Osteocyte (in vitro differentiated cells): ENCODE results near the gene TRAF3IP1. TPM values are rescaled to one million over a fixed set of nuclear protein-coding genes. Genes with fewer than 3 reads are reported as not detected.
A peak's percentile ranks its signal among the peaks of the same experiment; 100 is the strongest.

Source experiments
- DNase-seq: peaks from one replicate; pipeline ENCODE4 v3.0.0; 2021; ENCODE audit warnings: mixed read lengths; ENCODE audit not compliant: unreplicated experiment; ENCODE audit errors: extremely low spot score
- H3K27ac Mint-ChIP-seq: one replicate; pipeline ENCODE4 v1.8.0; 2021; ENCODE audit warnings: mild to moderate bottlenecking, mixed read lengths; ENCODE audit not compliant: unreplicated experiment
- H3K27me3 Mint-ChIP-seq: one replicate; pipeline ENCODE4 v1.8.0; 2021; ENCODE audit warnings: mixed read lengths; ENCODE audit not compliant: unreplicated experiment
- H3K36me3 Mint-ChIP-seq: one replicate; pipeline ENCODE4 v1.8.0; 2021; ENCODE audit warnings: mixed read lengths; ENCODE audit not compliant: unreplicated experiment
- H3K4me1 Mint-ChIP-seq: one replicate; pipeline ENCODE4 v1.8.0; 2021; ENCODE audit warnings: mixed read lengths; ENCODE audit not compliant: unreplicated experiment
- H3K4me3 Mint-ChIP-seq: one replicate; pipeline ENCODE4 v1.8.0; 2021; ENCODE audit warnings: mild to moderate bottlenecking, moderate library complexity, mixed read lengths; ENCODE audit not compliant: unreplicated experiment
- H3K9me3 Mint-ChIP-seq: one replicate; pipeline ENCODE4 v1.8.0; 2021; ENCODE audit warnings: mixed read lengths; ENCODE audit not compliant: unreplicated experiment
- CTCF ChIP-seq: fragments of 200-600 bp; sonication (generic); IDR thresholded peaks from 2 replicates; pipeline ENCODE4 v1.5.0; 2021; ENCODE audit warnings: antibody characterized with exemption, mild to moderate bottlenecking, moderate library complexity
- total RNA-seq: library from RNA; stranded (reverse); gene quantifications from 2 replicates; pipeline ENCODE4 v1.2.1, GENCODE V29; 2021

TRAF3IP1 gene
- total RNA-seq, 1 donor from 2014 or later = 19.4 TPM

GRCh38 chr2:238406221-238406997 lies 86.1 kb downstream of the TRAF3IP1 start:
- no peaks in the 10 kb centered on the region for H3K27me3 Mint-ChIP-seq
- no peak for TF ChIP-seq CTCF
- no peak for DNase-seq
- H3K4me3 Mint-ChIP-seq = no peak overlapping the region
- peaks cover 12% of the 10 kb centered on the region for H3K36me3 Mint-ChIP-seq
- peak overlapping the region; percentile 82 for H3K27ac Mint-ChIP-seq
- peaks cover 22% of the 10 kb centered on the region for H3K4me1 Mint-ChIP-seq
- no peaks in the 10 kb centered on the region for H3K9me3 Mint-ChIP-seq

GRCh38 chr2:238406998-238407285 lies 86.6 kb downstream of the TRAF3IP1 start:
- H3K27ac Mint-ChIP-seq = peak overlapping the region; percentile 82
- H3K27me3 Mint-ChIP-seq = no peaks in the 10 kb centered on the region
- H3K9me3 Mint-ChIP-seq = no peaks in the 10 kb centered on the region
- no peak overlapping the region for H3K4me3 Mint-ChIP-seq
- no peak for TF ChIP-seq CTCF
- no peak for DNase-seq
- H3K36me3 Mint-ChIP-seq = peaks cover 8% of the 10 kb centered on the region
- peaks cover 22% of the 10 kb centered on the region for H3K4me1 Mint-ChIP-seq

DNA sequence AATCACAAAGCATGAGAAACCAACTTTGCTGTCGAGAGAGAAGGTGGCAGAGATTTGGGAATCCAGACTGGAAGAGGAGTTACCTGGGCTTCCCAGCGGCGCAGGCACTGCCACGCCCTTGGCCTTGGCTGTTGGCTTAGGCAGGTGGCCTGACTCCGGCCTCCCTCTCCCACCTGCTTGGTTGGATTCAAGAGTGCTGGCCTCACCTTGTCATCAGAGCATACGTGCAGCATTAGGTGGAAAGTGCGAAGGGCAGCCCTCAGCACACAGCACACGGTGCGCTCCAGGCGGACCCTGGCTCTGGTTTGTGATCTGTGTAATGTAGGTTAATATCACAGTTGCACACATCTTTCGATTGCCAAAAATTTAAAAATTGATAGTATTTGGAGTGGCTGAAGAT lies 87.2 kb downstream of the TRAF3IP1 start:
- Mint-ChIP-seq H3K4me1 (peaks cover 22% of the 10 kb centered on the region), H3K4me3 (no peak overlapping the region), H3K9me3 (no peaks in the 10 kb centered on the region), H3K36me3 (peaks cover 8% of the 10 kb centered on the region), H3K27ac (no peak overlapping the region), H3K27me3 (no peaks in the 10 kb centered on the region)
- DNase-seq = no peak
- TF ChIP-seq CTCF = no peak

DNA sequence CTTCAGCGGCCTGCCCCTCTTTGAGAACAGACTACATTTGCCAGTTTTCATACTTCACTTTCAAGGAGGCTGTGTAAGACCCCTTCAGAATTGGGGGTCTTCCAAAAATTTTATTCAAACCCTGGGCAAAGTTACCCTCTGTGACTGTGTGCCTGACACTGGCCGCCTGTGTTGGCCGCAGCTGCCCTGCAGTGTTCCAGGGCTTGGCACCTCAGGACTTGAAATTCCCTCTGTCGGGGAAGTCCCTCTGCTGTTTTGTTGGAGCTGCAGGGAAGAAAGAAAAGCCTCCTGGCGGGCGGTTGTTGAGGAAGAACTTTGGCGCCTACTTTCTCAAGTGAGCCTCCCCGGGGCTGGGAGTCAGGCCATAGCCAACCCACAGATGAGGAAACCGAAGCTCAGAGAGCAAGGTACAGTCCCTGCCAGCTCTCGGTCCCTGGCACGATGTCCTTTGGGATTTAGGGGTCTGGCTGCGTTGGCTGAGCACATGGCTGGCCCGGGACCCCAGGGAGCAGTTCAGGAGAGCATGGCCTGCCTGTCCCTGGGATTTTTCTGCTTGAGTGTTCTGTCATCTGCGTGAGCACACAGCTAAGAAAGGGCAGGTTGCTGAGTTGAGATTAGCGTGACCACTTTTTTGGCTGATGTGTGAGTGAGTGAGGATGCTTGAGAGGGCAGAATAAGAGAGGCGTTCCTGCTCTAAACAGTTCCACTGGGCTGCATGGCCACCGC lies 88.5 kb downstream of the TRAF3IP1 start:
- no peak overlapping the region for H3K4me3 Mint-ChIP-seq
- no peak for DNase-seq
- H3K9me3 Mint-ChIP-seq = no peaks in the 10 kb centered on the region
- H3K4me1 Mint-ChIP-seq = peaks cover 22% of the 10 kb centered on the region
- no peaks in the 10 kb centered on the region for H3K27me3 Mint-ChIP-seq
- no peak for TF ChIP-seq CTCF
- H3K27ac Mint-ChIP-seq = no peak overlapping the region
- H3K36me3 Mint-ChIP-seq = peaks cover 8% of the 10 kb centered on the region
